Mesenchymal stem cell (in vitro differentiated cells and primary cell): ENCODE data around the gene AAGAB.

Experiments used
- DNase-seq: peaks from one replicate; pipeline ENCODE4 v3.0.0-alpha.2; 2013
- H2AFZ ChIP-seq: one replicate; pipeline ENCODE4 v1.6.1; 2013; ENCODE audit warnings: low read depth, mild to moderate bottlenecking, control low read depth, inconsistent platforms, low read length, moderate library complexity
- H2AK5ac ChIP-seq: 2 replicates; pipeline ENCODE4 v1.6.1; 2013; ENCODE audit warnings: low read length, moderate library complexity, mild to moderate bottlenecking, inconsistent platforms; ENCODE audit not compliant: severe bottlenecking
- H2BK120ac ChIP-seq: one replicate; pipeline ENCODE4 v1.6.1; 2013; ENCODE audit warnings: low read depth, mild to moderate bottlenecking, inconsistent platforms, low read length, moderate library complexity
- H2BK12ac ChIP-seq, 2 experiments: one replicate each; pipeline ENCODE4 v1.6.1; 2013; ENCODE audit warnings: inconsistent platforms in 2 of 2, low read length in 2 of 2, mild to moderate bottlenecking in 2 of 2, moderate library complexity in 2 of 2, control low read depth in 1 of 2
- H2BK15ac ChIP-seq: one replicate; pipeline ENCODE4 v1.6.1; 2013; ENCODE audit warnings: mild to moderate bottlenecking, low read depth, inconsistent platforms; ENCODE audit not compliant: poor library complexity, severe bottlenecking
- H2BK5ac ChIP-seq: 2 replicates; pipeline ENCODE4 v1.6.1; 2013; ENCODE audit warnings: low read depth, mild to moderate bottlenecking, low read length, control low read depth, inconsistent platforms; ENCODE audit not compliant: poor library complexity, severe bottlenecking
- H3K14ac ChIP-seq, 2 experiments: one replicate each; pipeline ENCODE4 v1.6.1; 2013; ENCODE audit warnings: inconsistent platforms in 2 of 2, low read length in 2 of 2, control low read depth in 1 of 2, mild to moderate bottlenecking in 1 of 2, moderate library complexity in 1 of 2
- H3K18ac ChIP-seq, 2 experiments: one replicate each; pipeline ENCODE4 v1.6.1; 2013; ENCODE audit warnings: inconsistent platforms in 2 of 2, low read length in 2 of 2, control low read depth in 1 of 2, low read depth in 1 of 2, mild to moderate bottlenecking in 1 of 2
- H3K23ac ChIP-seq, 2 experiments: one replicate each; pipeline ENCODE4 v1.6.1; 2013; ENCODE audit warnings: inconsistent platforms in 2 of 2, low read length in 2 of 2, mild to moderate bottlenecking in 2 of 2, moderate library complexity in 2 of 2, control low read depth in 1 of 2
- H3K27ac ChIP-seq: 2 replicates; pipeline ENCODE4 v1.5.1; 2013; ENCODE audit warnings: mild to moderate bottlenecking, moderate library complexity, low read length, control low read depth, inconsistent platforms; ENCODE audit not compliant: poor library complexity, severe bottlenecking
- H3K27me3 ChIP-seq, 2 experiments: 2 replicates each; pipeline versions ENCODE4 v1.6.1 to v1.7.0; 2013; ENCODE audit warnings: low read length in 2 of 2, mild to moderate bottlenecking in 2 of 2, moderate library complexity in 2 of 2, control low read depth in 1 of 2, inconsistent platforms in 1 of 2; ENCODE audit not compliant: control insufficient read depth in 1 of 2, insufficient read depth in 1 of 2
- H3K36me3 ChIP-seq, 2 experiments: 2 replicates each; pipeline versions ENCODE4 v1.6.1 to v1.7.0; 2013; ENCODE audit warnings: low read length in 2 of 2, control low read depth in 1 of 2, inconsistent platforms in 1 of 2, low read depth in 1 of 2, mild to moderate bottlenecking in 1 of 2; ENCODE audit not compliant: insufficient read depth in 2 of 2, control insufficient read depth in 1 of 2
- H3K4ac ChIP-seq, 2 experiments: one replicate each; pipeline ENCODE4 v1.6.1; 2013; ENCODE audit warnings: inconsistent platforms in 2 of 2, low read length in 2 of 2, mild to moderate bottlenecking in 2 of 2, moderate library complexity in 2 of 2, control low read depth in 1 of 2, low read depth in 1 of 2
- H3K4me1 ChIP-seq: 2 replicates; pipeline ENCODE4 v1.6.1; 2013; ENCODE audit warnings: low read depth, low read length, control low read depth; ENCODE audit not compliant: control insufficient read depth, insufficient read depth
- H3K4me2 ChIP-seq: 2 replicates; pipeline ENCODE4 v1.6.1; 2013; ENCODE audit warnings: low read length, mild to moderate bottlenecking, inconsistent platforms; ENCODE audit not compliant: poor library complexity, severe bottlenecking
- H3K4me3 ChIP-seq, 2 experiments: 2 replicates each; pipeline versions ENCODE4 v1.5.1 to v1.7.0; 2013; ENCODE audit warnings: low read length in 2 of 2, mild to moderate bottlenecking in 2 of 2, control low read depth in 1 of 2, low read depth in 1 of 2; ENCODE audit not compliant: insufficient read depth in 1 of 2
- H3K79me1 ChIP-seq: replicated peaks from 2 replicates; pipeline ENCODE4 v1.6.1; 2013; ENCODE audit warnings: mild to moderate bottlenecking, control low read depth, low read length, inconsistent platforms; ENCODE audit not compliant: poor library complexity, severe bottlenecking
- H3K9ac ChIP-seq: 2 replicates; pipeline ENCODE4 v1.7.0; 2013; ENCODE audit warnings: mild to moderate bottlenecking, low read length, moderate library complexity
- H3K9me3 ChIP-seq: 2 replicates; pipeline ENCODE4 v1.7.0; 2013; ENCODE audit warnings: mild to moderate bottlenecking, low read length; ENCODE audit not compliant: control insufficient read depth
- H4K8ac ChIP-seq: one replicate; pipeline ENCODE4 v1.6.1; 2013; ENCODE audit warnings: inconsistent platforms, mild to moderate bottlenecking, low read length, moderate library complexity
- H4K91ac ChIP-seq: one replicate; pipeline ENCODE4 v1.6.1; 2013; ENCODE audit warnings: mild to moderate bottlenecking, low read length, inconsistent platforms
- WGBS: methylation state at CpG from one replicate; pipeline ENCODE4 v1.1.7; 2013; ENCODE audit warnings: mixed read lengths; 5-methylcytosine and 5-hydroxymethylcytosine counted together

Gene AAGAB

DNA sequence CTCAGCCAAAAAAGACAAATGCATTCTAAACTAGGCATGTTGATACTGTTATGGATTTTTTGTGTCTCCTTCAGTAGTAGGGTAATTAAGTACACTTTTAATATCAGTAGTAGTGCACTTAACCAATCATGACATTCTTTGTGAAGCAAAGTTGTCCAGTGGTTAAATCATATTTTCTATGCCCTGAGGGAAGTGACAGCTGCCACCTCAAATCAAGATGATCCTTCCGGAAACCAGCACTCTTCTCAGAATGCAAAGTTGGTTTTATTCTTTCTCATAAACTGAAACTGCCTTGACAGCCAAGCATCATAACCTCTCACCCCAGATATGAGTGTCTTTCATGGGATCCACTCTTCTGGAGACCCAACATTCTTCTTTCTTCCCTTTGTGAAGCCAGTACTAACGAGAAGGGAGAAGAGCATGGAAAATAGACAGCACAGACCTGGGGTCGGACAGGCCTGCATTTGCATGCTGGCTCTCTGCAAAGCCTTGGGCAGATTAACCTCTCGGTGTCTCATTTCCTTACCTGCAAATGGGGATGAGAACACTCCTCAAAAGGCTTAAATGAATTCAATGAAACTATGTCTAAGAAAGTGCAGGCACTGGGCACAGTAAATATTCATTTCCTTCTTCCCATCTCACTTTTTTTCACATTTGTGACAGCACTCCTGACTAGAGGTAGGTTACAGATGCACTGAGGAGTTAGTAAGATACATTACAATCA, 13.2 kb downstream of the AAGAB start:
- Histone ChIP-seq H3K9ac (no peak overlapping the region), H2BK120ac (no peak overlapping the region), H2AFZ (no peak overlapping the region), H2BK12ac (no peak overlapping the region), H2AK5ac (no peak overlapping the region), H3K27ac (no peak overlapping the region), H4K8ac (no peak overlapping the region), H3K27me3 (no peaks in the 10 kb centered on the region), H2BK15ac (no peak overlapping the region), H3K18ac (no peak overlapping the region), H3K4ac (no peak overlapping the region), H3K9me3 (no peaks in the 10 kb centered on the region), H3K4me3 (no peak overlapping the region), H4K91ac (no peak overlapping the region), H3K14ac (no peak overlapping the region), H2BK5ac (no peak overlapping the region), H3K23ac (no peak overlapping the region), H3K4me2 (no peak overlapping the region), H3K36me3 (peaks cover 0 to 15% of the 10 kb centered on the region in 2 experiments), H3K79me1 (peaks cover 15% of the 10 kb centered on the region), H3K4me1 (no peaks in the 10 kb centered on the region)
- WGBS: 86% methylated on average over 4 of the region's 4 CpGs
- no peak for DNase-seq

GRCh38 chr15:67240235-67241131, 14.0 kb downstream of the AAGAB start:
- WGBS: 71% methylated on average over 3 of the region's 3 CpGs
- H3K4me3 ChIP-seq: no peak overlapping the region
- DNase-seq: no peak

DNA sequence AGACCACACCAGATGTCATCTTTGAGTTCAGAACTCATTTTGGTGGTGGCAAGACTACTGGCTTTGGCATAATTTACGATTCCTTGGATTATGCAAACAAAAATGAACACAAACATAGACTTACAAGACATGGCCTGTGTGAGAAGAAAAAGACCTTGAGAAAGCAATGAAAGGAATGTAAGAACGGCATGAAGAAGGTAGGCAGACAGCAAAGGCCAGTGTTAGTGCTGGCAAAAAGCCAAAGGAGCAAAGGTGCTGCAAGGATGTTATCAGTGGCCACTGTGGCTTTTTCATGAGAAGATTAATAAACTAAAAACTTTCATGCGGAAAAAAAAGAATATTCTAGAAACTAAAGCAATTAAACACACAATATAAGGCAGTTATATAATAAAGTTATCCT, 21.9 kb downstream of the AAGAB start:
- H2BK5ac ChIP-seq: no peak overlapping the region
- H3K9me3 ChIP-seq: no peaks in the 10 kb centered on the region
- no peak overlapping the region for H3K4ac ChIP-seq
- no peak overlapping the region for H3K14ac ChIP-seq
- H3K27me3 ChIP-seq: no peaks in the 10 kb centered on the region
- no peaks in the 10 kb centered on the region for H3K4me1 ChIP-seq
- no peak for DNase-seq
- no peak overlapping the region for H3K23ac ChIP-seq
- no peak overlapping the region for H3K4me2 ChIP-seq
- WGBS: 91% methylated on average over 1 of the region's 3 CpGs
- H3K4me3 ChIP-seq: no peak overlapping the region
- H2BK120ac ChIP-seq: no peak overlapping the region
- no peak overlapping the region for H3K18ac ChIP-seq
- no peak overlapping the region for H2AFZ ChIP-seq
- peaks cover 3 to 80% of the 10 kb centered on the region in 2 experiments for H3K36me3 ChIP-seq
- no peak overlapping the region for H2AK5ac ChIP-seq
- H3K9ac ChIP-seq: no peak overlapping the region
- H4K8ac ChIP-seq: no peak overlapping the region
- no peak overlapping the region for H3K27ac ChIP-seq
- no peak overlapping the region for H2BK15ac ChIP-seq
- H2BK12ac ChIP-seq: no peak overlapping the region
- no peak overlapping the region for H4K91ac ChIP-seq
- peaks cover 11% of the 10 kb centered on the region for H3K79me1 ChIP-seq

More at GRCh38 chr15:67240235-67241131, 14.0 kb downstream of the AAGAB start:
- Histone ChIP-seq H3K9ac (no peak overlapping the region), H3K27ac (no peak overlapping the region), H3K14ac (no peak overlapping the region), H3K23ac (no peak overlapping the region), H3K4me2 (no peak overlapping the region), H2BK120ac (no peak overlapping the region), H3K36me3 (peaks cover 0 to 14% of the 10 kb centered on the region in 2 experiments), H3K27me3 (no peaks in the 10 kb centered on the region), H3K9me3 (no peaks in the 10 kb centered on the region), H2BK5ac (no peak overlapping the region), H3K18ac (no peak overlapping the region), H3K4ac (no peak overlapping the region), H4K8ac (no peak overlapping the region), H2BK12ac (no peak overlapping the region), H3K4me1 (no peaks in the 10 kb centered on the region), H2AK5ac (no peak overlapping the region), H2AFZ (no peak overlapping the region), H2BK15ac (no peak overlapping the region), H4K91ac (no peak overlapping the region), H3K79me1 (peaks cover 11% of the 10 kb centered on the region)

DNA sequence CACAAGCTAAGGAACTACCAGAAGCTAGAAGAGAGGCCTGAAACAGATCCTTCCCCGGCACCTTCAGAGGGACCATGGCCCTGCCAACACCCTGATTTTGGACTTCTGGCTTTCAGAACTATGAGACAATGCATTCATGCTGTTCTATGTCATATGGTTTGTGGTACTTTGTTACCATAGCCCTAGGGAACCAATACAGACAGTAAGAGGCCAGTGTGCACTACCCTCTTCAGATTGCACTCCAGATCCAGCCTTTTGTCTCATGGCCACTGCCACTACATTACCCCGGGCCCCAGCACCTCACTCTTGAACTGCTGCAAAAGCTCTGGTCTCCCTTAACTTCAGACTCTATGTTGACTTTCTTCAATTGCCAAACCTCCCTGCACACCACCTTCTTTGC, 24.0 kb downstream of the AAGAB start:
- 98% methylated on average over 2 of the region's 2 CpGs for WGBS

More for the DNA sequence above, 24.0 kb downstream of the AAGAB start:
- Histone ChIP-seq H3K27me3 (no peaks in the 10 kb centered on the region), H3K9ac (no peak overlapping the region), H3K14ac (no peak overlapping the region), H2BK15ac (no peak overlapping the region), H3K4me1 (no peaks in the 10 kb centered on the region), H3K23ac (no peak overlapping the region), H3K79me1 (peaks cover 16% of the 10 kb centered on the region), H4K8ac (no peak overlapping the region), H4K91ac (no peak overlapping the region), H3K4ac (no peak overlapping the region), H2BK5ac (no peak overlapping the region), H3K4me3 (no peak overlapping the region), H2AK5ac (no peak overlapping the region), H2BK120ac (no peak overlapping the region), H2AFZ (no peak overlapping the region), H3K27ac (no peak overlapping the region), H2BK12ac (no peak overlapping the region), H3K4me2 (no peak overlapping the region), H3K18ac (no peak overlapping the region), H3K36me3 (peaks cover 3 to 72% of the 10 kb centered on the region in 2 experiments), H3K9me3 (no peaks in the 10 kb centered on the region)
- no peak for DNase-seq
